GM12864 (cell line): ENCODE measurements around the gene CD55.
A peak's percentile ranks its signal among the peaks of the same experiment; 100 is the strongest.

Experiments used
- DNase-seq: peaks from one replicate; pipeline ENCODE4 v3.0.0-alpha.2; 2011; ENCODE audit warnings: low read depth
- H3K4me3 ChIP-seq: 2 replicates; pipeline ENCODE4 v1.5.1; 2011; ENCODE audit warnings: mild to moderate bottlenecking, low read depth, low read length, control low read depth
- CTCF ChIP-seq: IDR thresholded peaks from 2 replicates; pipeline ENCODE4 v1.5.1; 2011; ENCODE audit warnings: low read depth, mild to moderate bottlenecking, moderate library complexity, low read length, control low read depth, inconsistent platforms; ENCODE audit errors: missing control alignments

The CD55 gene

DNA sequence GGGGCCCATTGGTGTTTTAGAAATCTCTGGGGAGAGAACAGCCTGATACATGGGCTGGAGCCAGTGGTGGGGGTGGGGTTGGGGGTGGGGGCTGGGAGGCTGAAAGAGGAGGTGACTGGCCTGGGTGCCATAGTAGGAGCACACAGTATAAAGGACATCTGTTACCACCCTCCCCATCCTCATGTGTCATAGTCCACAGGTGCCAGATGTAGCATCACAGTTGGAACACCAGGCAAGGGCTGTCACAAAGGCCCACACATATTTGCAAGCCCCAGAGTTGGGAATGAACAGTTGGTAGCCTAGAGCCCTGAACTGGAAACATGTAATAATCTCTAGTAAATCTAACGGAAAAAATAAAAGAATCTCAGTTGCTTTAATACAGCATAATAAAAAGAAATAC lies 77.5 kb downstream of the CD55 start:
- TF ChIP-seq CTCF: no peak
- no peak overlapping the region for H3K4me3 ChIP-seq
- no peak for DNase-seq

GRCh38 chr1:207401578-207401977 lies 80.1 kb downstream of the CD55 start:
- peak; percentile 27 for TF ChIP-seq CTCF
- no peak for DNase-seq
- H3K4me3 ChIP-seq: no peak overlapping the region

DNA sequence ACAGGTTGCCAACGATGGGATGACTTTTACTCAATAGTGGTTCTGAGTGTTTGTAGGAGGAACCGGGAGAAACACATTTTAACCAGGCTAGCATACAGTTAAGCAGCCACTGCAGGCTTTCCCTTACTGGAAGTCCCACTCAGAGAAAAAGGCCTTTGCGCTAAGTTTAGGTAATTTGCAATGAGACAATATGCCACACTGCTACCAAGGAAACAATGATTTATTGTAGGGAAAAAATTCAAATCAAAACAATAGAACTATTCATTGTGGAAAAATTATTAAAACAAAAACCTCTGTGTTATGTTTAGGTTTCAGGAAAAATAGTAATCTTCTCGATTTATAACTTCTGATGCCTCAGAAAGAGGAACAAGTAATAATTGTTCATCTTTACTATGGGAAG lies 81.3 kb downstream of the CD55 start:
- TF ChIP-seq CTCF: no peak
- no peak overlapping the region for H3K4me3 ChIP-seq
- no peak for DNase-seq

DNA sequence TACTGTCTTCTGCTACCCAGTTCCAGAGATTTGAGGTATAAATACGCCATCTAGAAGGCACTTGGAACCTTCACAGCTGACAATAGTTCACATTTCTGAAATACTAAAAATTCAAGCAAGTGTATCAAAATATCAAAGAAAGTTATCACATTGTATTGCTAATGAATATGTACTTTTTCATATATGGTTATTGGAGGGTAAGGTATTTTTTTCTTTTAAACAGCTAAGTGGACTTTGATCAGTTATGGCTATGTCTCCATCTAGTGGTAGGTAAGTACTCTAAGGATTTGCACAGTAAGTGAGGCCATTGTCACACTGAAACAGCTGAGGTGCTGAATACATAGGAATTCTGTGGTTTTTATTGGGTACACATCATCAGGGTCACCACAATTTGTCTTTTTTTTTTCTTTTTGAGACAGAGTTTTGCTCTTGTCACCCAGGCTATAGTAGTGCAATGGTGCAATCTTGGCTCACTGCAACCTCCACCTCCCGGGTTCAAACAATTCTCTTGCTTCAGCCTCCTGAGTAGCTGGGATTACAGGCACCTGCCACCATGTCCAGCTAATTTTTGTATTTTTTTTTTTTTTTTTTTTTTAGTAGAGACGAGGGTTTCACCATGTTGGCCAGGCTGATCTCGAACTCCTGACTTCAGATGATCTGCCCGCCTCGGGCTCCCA lies 83.5 kb downstream of the CD55 start:
- peak; percentile 49 for DNase-seq
- H3K4me3 ChIP-seq: no peak overlapping the region
- TF ChIP-seq CTCF: peak; percentile 69

- DNase-seq: no peak
- TF ChIP-seq CTCF: no peak
- no peak overlapping the region for H3K4me3 ChIP-seq
Measured at GRCh38 chr1:207405814-207406213, 84.3 kb downstream of the CD55 start.

DNA sequence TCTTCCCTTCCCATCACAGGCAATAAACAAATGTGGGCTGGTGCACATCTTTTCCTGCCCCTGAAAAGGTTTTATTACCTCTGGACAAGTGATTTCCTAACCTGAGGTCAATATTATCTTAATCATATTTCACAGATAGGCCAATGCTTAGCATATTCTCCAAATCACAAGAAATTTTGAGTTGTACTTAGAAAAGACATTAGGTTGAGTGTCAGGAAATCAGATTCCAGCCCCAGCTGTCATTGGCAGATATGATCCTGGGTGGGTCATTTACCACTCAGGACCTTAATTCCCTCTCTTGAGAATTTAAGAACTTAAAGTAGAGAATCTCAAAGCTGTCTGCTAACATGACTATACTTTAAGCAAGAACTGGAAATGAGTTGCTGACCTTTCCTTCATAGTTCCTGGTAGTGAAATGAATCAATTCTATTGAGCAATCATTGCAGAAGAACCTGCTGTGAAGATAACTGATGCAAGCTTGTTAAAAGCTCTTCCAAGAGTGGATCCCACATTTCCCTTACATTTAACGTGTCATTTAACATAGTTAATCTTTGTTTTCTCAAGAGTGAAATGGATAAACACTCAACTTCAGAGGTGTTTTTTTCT lies 86.3 kb downstream of the CD55 start:
- TF ChIP-seq CTCF: no peak
- H3K4me3 ChIP-seq: no peak overlapping the region
- DNase-seq: no peak
